Measurements from ENCODE around the gene CD72.

The CD72 gene, protein sequence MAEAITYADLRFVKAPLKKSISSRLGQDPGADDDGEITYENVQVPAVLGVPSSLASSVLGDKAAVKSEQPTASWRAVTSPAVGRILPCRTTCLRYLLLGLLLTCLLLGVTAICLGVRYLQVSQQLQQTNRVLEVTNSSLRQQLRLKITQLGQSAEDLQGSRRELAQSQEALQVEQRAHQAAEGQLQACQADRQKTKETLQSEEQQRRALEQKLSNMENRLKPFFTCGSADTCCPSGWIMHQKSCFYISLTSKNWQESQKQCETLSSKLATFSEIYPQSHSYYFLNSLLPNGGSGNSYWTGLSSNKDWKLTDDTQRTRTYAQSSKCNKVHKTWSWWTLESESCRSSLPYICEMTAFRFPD

DNA sequence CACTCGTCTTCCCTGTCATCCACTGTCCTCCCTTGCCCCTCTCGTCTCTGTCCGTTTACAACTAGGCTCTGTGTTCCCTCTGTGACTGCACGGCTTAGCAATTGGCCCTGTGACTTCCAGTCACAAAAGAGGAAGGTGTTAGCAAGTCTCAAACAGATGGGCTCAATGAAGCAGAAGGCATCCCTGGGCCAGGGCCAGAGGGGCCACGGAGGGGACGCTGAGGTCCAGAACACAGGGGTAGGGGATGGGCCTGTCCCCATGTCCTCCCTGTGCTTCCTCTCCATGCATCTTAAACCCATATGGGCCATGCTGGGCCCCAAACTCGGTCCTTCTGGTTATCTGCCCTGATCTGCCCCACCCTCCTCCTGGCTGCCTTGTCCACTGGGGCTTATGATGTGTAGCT is at the start of gene CD72:
TSS of gene CD72 (minus strand) at position 89 of the 403 bp plus-strand sequence. CDS start 110 bp downstream, outside the sequence.
- peak within 1 kb of the TSS; percentile 37 for H3K4me3 ChIP-seq (replicated peaks; ENCODE audit: low read depth, low read length)
- TF ChIP-seq, protein P1, sequence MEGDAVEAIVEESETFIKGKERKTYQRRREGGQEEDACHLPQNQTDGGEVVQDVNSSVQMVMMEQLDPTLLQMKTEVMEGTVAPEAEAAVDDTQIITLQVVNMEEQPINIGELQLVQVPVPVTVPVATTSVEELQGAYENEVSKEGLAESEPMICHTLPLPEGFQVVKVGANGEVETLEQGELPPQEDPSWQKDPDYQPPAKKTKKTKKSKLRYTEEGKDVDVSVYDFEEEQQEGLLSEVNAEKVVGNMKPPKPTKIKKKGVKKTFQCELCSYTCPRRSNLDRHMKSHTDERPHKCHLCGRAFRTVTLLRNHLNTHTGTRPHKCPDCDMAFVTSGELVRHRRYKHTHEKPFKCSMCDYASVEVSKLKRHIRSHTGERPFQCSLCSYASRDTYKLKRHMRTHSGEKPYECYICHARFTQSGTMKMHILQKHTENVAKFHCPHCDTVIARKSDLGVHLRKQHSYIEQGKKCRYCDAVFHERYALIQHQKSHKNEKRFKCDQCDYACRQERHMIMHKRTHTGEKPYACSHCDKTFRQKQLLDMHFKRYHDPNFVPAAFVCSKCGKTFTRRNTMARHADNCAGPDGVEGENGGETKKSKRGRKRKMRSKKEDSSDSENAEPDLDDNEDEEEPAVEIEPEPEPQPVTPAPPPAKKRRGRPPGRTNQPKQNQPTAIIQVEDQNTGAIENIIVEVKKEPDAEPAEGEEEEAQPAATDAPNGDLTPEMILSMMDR (IDR thresholded peaks at IDR 0.05; ENCODE audit: low read length, missing control alignments), result no peak
- DNase-seq (ENCODE audit: low read depth), result no peak

DNA sequence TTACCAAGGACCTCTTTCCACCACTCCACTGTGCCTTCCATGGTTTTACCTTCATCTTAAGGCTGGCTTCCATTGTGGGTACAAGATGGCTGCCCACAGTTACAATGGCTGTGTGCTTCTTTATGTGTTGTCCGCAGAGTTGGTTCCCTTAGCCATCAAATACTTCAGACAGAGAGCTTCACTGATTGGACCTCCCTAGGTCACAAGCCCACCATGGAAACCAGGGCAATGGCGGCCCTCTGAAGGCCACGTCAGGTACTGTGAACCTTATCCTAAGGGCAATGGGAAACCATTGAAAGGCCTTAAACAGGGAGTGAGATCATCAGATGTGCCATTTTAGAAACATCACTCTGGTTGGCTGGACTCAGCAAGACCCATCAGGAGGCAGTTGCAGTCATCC is 49.7 kb upstream of the CD72 start:
- TF ChIP-seq, protein P1 (IDR thresholded peaks at IDR 0.05; ENCODE audit: low read length, missing control alignments), result no peak
- DNase-seq (ENCODE audit: low read depth), result no peak
- H3K4me3 ChIP-seq (replicated peaks; ENCODE audit: low read depth, low read length), result no peak overlapping the region

DNA sequence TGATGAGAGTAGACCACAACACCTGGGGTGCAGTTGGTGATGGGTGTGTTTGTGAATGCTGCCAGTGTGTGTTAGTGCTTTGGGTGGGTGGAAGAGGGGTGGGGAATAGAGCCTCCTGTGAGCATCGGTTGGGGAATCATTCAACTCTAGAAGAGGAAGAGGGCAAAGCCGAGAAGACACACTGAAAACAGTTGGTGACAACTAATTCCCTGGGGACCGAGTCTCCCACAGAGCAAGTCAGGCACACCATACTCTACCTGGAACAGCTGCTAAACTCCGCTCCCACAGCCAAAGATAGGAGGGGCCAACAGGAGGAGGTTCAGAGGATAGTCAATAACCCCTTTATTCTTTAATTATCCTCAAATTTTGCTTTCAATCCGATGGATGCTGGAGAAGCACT is 48.3 kb upstream of the CD72 start:
- DNase-seq (ENCODE audit: low read depth), result no peak
- TF ChIP-seq, protein P1 (IDR thresholded peaks at IDR 0.05; ENCODE audit: low read length, missing control alignments), result no peak
- no peak overlapping the region for H3K4me3 ChIP-seq (replicated peaks; ENCODE audit: low read depth, low read length)

DNA sequence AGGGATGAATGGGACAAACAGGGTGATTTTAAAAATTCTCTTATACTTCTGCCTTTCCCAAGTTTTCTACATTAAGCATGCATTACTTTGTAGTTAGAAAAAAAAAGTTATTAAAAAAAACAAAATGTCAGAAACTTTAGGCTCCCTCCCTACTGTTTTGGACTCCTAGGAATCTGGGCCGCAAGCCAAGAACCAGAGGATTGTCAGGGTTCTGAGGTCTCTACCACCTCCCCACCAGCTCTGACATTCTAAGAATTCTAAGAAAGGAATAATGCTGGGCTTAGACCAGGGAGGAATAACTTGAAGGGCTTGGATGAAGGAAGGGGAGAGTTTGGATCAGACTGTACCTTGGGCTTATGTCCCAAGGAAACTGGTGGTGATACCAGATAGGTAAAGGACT is 47.8 kb upstream of the CD72 start:
- TF ChIP-seq, protein P1 (IDR thresholded peaks at IDR 0.05; ENCODE audit: low read length, missing control alignments), result no peak
- no peak overlapping the region for H3K4me3 ChIP-seq (replicated peaks; ENCODE audit: low read depth, low read length)
- peak; percentile 46 for DNase-seq (ENCODE audit: low read depth)

DNA sequence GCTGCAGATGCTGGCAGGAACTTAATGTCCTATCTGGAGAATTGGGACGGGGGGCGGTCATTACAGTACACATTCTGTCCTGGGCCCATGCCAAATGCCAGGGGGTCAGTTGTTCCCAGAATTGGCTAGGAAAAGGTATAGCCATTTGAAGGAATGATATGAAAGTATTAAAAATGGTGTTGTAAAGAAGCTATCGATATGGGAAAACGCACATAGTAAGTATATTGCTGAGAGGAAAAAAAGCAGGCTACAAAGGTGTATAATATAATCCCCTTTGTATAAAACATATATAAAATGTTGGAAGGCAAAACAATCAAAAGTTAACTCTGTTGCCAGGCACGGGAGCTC is 47.2 kb upstream of the CD72 start:
- DNase-seq (ENCODE audit: low read depth), result no peak
- H3K4me3 ChIP-seq (replicated peaks; ENCODE audit: low read depth, low read length), result peak overlapping the region; percentile 61
- TF ChIP-seq, protein P1 (IDR thresholded peaks at IDR 0.05; ENCODE audit: low read length, missing control alignments), result no peak

DNA sequence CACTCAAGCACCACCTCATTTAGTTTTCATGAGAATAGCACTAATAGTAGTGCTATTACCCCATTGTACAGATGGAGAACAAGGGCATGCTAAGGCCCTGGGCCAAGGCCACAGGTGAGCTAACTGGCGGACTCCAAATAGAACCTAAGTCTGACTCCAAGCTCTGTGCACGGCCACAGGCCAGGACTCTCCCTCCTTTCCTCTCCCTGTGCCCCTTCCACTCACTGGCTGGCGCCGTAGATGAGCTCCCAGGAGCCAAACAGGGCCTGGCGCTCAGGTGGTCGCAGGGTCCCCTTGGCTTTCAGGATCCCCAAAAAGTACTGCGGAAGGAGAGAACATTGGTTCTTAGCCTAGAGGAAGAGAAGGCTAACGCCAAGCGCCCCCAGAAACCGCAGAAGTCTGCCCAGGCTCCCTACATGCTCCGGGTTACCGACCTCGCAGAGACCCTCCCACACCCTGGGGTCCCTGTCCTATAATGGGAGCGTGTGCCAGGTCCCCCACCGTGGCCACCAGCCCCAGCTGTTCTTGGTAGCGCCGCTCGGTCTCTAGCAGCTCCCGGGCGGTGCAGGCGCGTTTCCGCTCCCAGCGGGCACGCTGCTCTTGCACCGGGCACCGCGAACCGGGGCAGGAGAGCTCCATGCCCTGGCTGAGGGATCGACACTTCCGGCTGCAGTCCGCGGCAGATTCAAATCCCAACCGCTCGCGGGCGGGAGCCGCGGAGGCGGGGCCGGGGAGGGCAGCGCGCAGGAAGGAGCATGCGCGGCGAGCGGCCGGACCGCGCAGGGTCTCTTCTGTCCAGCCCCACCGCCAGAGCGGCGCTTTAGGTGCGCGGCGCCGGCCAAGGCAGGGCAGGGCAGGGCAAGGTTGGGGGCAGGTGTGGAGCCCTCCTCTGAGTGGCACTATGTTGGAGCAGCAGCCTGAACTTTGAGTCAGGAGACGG is 46.6 kb upstream of the CD72 start, which contains the start of gene ARHGEF39:
TSS of gene ARHGEF39 (minus strand) at position 665 of the 940 bp plus-strand sequence. CDS start at position 639, 26 bp downstream.
- TF ChIP-seq, protein P1 (IDR thresholded peaks at IDR 0.05; ENCODE audit: low read length, missing control alignments), result no peak
- DNase-seq (ENCODE audit: low read depth), result peak; percentile 70
- peak within 1 kb of the TSS; percentile 61 for H3K4me3 ChIP-seq (replicated peaks; ENCODE audit: low read depth, low read length)
